ENCODE results near the gene RAB17.

The RAB17 gene

GRCh38 chr2:237585590-237586221 is 4.8 kb downstream of the RAB17 start:
- no peak overlapping the region; the same call in 1 of the 2 replicates for H3K27ac ChIP-seq (ENCODE audit: low read depth, low read length)
- peaks cover 36% of the 10 kb centered on the region for H3K4me1 ChIP-seq (ENCODE audit: control insufficient read depth, insufficient read depth, low read length)
- no peak overlapping the region for H3K4me3 ChIP-seq (ENCODE audit: low read depth, low read length)
- peaks cover 38% of the 10 kb centered on the region for H3K36me3 ChIP-seq (ENCODE audit: control insufficient read depth, insufficient read depth, low read length)
- no peaks in the 10 kb centered on the region for H3K27me3 ChIP-seq (ENCODE audit: control insufficient read depth, insufficient read depth, low read length)
- no peak overlapping the region for H3K9ac ChIP-seq (ENCODE audit: low read length)
- no peaks in the 10 kb centered on the region for H3K9me3 ChIP-seq (ENCODE audit: control insufficient read depth, insufficient read depth, low read depth, low read length)

GRCh38 chr2:237583385-237584295 is 6.9 kb downstream of the RAB17 start:
- no peak overlapping the region for H3K9ac ChIP-seq (ENCODE audit: low read length)
- H3K4me3 ChIP-seq (ENCODE audit: low read depth, low read length) = no peak overlapping the region
- no peaks in the 10 kb centered on the region for H3K27me3 ChIP-seq (ENCODE audit: control insufficient read depth, insufficient read depth, low read length)
- H3K36me3 ChIP-seq (ENCODE audit: control insufficient read depth, insufficient read depth, low read length) = peaks cover 54% of the 10 kb centered on the region
- no peaks in the 10 kb centered on the region for H3K9me3 ChIP-seq (ENCODE audit: control insufficient read depth, insufficient read depth, low read depth, low read length)
- no peak overlapping the region for H3K27ac ChIP-seq (ENCODE audit: low read depth, low read length)
- peaks cover 29% of the 10 kb centered on the region for H3K4me1 ChIP-seq (ENCODE audit: control insufficient read depth, insufficient read depth, low read length)

- Histone ChIP-seq H3K9ac (ENCODE audit: low read length) (no peak overlapping the region), H3K4me3 (ENCODE audit: low read depth, low read length) (no peak overlapping the region; the same call in 1 of the 2 replicates), H3K36me3 (ENCODE audit: control insufficient read depth, insufficient read depth, low read length) (peaks cover 67% of the 10 kb centered on the region), H3K9me3 (ENCODE audit: control insufficient read depth, insufficient read depth, low read depth, low read length) (no peaks in the 10 kb centered on the region), H3K27me3 (ENCODE audit: control insufficient read depth, insufficient read depth, low read length) (no peaks in the 10 kb centered on the region), H3K4me1 (ENCODE audit: control insufficient read depth, insufficient read depth, low read length) (peaks cover 24% of the 10 kb centered on the region), H3K27ac (ENCODE audit: low read depth, low read length) (no peak overlapping the region; the same call in 1 of the 2 replicates)
Observed at GRCh38 chr2:237581751-237582746, 8.5 kb downstream of the RAB17 start.

GRCh38 chr2:237581326-237581725 is 9.2 kb downstream of the RAB17 start:
- Histone ChIP-seq H3K4me3 (ENCODE audit: low read depth, low read length) (no peak overlapping the region), H3K36me3 (ENCODE audit: control insufficient read depth, insufficient read depth, low read length) (peaks cover 72% of the 10 kb centered on the region), H3K27me3 (ENCODE audit: control insufficient read depth, insufficient read depth, low read length) (no peaks in the 10 kb centered on the region), H3K9me3 (ENCODE audit: control insufficient read depth, insufficient read depth, low read depth, low read length) (no peaks in the 10 kb centered on the region), H3K9ac (ENCODE audit: low read length) (no peak overlapping the region), H3K27ac (ENCODE audit: low read depth, low read length) (no peak overlapping the region), H3K4me1 (ENCODE audit: control insufficient read depth, insufficient read depth, low read length) (peaks cover 20% of the 10 kb centered on the region)

GRCh38 chr2:237577956-237578870 is 12.3 kb downstream of the RAB17 start:
- Histone ChIP-seq H3K9me3 (ENCODE audit: control insufficient read depth, insufficient read depth, low read depth, low read length) (no peaks in the 10 kb centered on the region), H3K27me3 (ENCODE audit: control insufficient read depth, insufficient read depth, low read length) (no peaks in the 10 kb centered on the region), H3K4me3 (ENCODE audit: low read depth, low read length) (no peak overlapping the region), H3K27ac (ENCODE audit: low read depth, low read length) (no peak overlapping the region), H3K9ac (ENCODE audit: low read length) (no peak overlapping the region), H3K4me1 (ENCODE audit: control insufficient read depth, insufficient read depth, low read length) (peaks cover 11% of the 10 kb centered on the region), H3K36me3 (ENCODE audit: control insufficient read depth, insufficient read depth, low read length) (peaks cover 64% of the 10 kb centered on the region)

- H3K27me3 ChIP-seq (ENCODE audit: control insufficient read depth, insufficient read depth, low read length) = no peaks in the 10 kb centered on the region
Observed at GRCh38 chr2:237577458-237577857, 13.1 kb downstream of the RAB17 start.

GRCh38 chr2:237576974-237577373 is 13.6 kb downstream of the RAB17 start:
- peaks cover 11% of the 10 kb centered on the region for H3K4me1 ChIP-seq (ENCODE audit: control insufficient read depth, insufficient read depth, low read length)
- no peaks in the 10 kb centered on the region for H3K27me3 ChIP-seq (ENCODE audit: control insufficient read depth, insufficient read depth, low read length)
- H3K9me3 ChIP-seq (ENCODE audit: control insufficient read depth, insufficient read depth, low read depth, low read length) = no peaks in the 10 kb centered on the region
- no peak overlapping the region for H3K27ac ChIP-seq (ENCODE audit: low read depth, low read length)
- no peak overlapping the region for H3K9ac ChIP-seq (ENCODE audit: low read length)
- H3K4me3 ChIP-seq (ENCODE audit: low read depth, low read length) = no peak overlapping the region
- H3K36me3 ChIP-seq (ENCODE audit: control insufficient read depth, insufficient read depth, low read length) = peaks cover 56% of the 10 kb centered on the region

More at GRCh38 chr2:237577458-237577857, 13.1 kb downstream of the RAB17 start:
- H3K36me3 ChIP-seq (ENCODE audit: control insufficient read depth, insufficient read depth, low read length) = peaks cover 61% of the 10 kb centered on the region
- H3K4me3 ChIP-seq (ENCODE audit: low read depth, low read length) = no peak overlapping the region
- H3K4me1 ChIP-seq (ENCODE audit: control insufficient read depth, insufficient read depth, low read length) = peaks cover 12% of the 10 kb centered on the region
- H3K9me3 ChIP-seq (ENCODE audit: control insufficient read depth, insufficient read depth, low read depth, low read length) = no peaks in the 10 kb centered on the region
- no peak overlapping the region for H3K9ac ChIP-seq (ENCODE audit: low read length)
- no peak overlapping the region for H3K27ac ChIP-seq (ENCODE audit: low read depth, low read length)

GRCh38 chr2:237575869-237576862 is 14.4 kb downstream of the RAB17 start:
- Histone ChIP-seq H3K9ac (ENCODE audit: low read length) (no peak overlapping the region), H3K4me3 (ENCODE audit: low read depth, low read length) (no peak overlapping the region), H3K27me3 (ENCODE audit: control insufficient read depth, insufficient read depth, low read length) (no peaks in the 10 kb centered on the region), H3K36me3 (ENCODE audit: control insufficient read depth, insufficient read depth, low read length) (peaks cover 52% of the 10 kb centered on the region), H3K9me3 (ENCODE audit: control insufficient read depth, insufficient read depth, low read depth, low read length) (no peaks in the 10 kb centered on the region), H3K4me1 (ENCODE audit: control insufficient read depth, insufficient read depth, low read length) (peaks cover 11% of the 10 kb centered on the region), H3K27ac (ENCODE audit: low read depth, low read length) (no peak overlapping the region)
